ACC112 (cell line): ENCODE data around the gene PGM2.

Experiments
- H2AFZ ChIP-seq: fragments of 200-600 bp; sonication (generic); one replicate; pipeline ENCODE4 v1.6.0; 2017; ENCODE audit warnings: antibody characterized with exemption, low read length; ENCODE audit not compliant: unreplicated experiment
- H3K27ac ChIP-seq: fragments of 200-600 bp; sonication (generic); 2 replicates; pipeline ENCODE4 v1.5.1; 2014; ENCODE audit warnings: low read depth, mild to moderate bottlenecking, antibody characterized with exemption, low read length, moderate library complexity
- H3K27me3 ChIP-seq: fragments of 200-600 bp; sonication (generic); 2 replicates; pipeline ENCODE4 v1.6.1; 2014; ENCODE audit warnings: mild to moderate bottlenecking, antibody characterized with exemption, low read length, moderate library complexity, mixed read lengths; ENCODE audit not compliant: insufficient read depth
- H3K36me3 ChIP-seq: fragments of 200-600 bp; sonication (generic); 2 replicates; pipeline ENCODE4 v1.6.1; 2016; ENCODE audit warnings: mild to moderate bottlenecking, antibody characterized with exemption, low read length, moderate library complexity, mixed read lengths; ENCODE audit not compliant: insufficient read depth
- H3K4me1 ChIP-seq: fragments of 200-600 bp; sonication (generic); one replicate; pipeline ENCODE4 v1.6.1; 2016; ENCODE audit warnings: low read length, mixed read lengths; ENCODE audit not compliant: insufficient read depth, unreplicated experiment, control insufficient read depth
- H3K4me3 ChIP-seq: fragments of 200-600 bp; sonication (generic); 2 replicates; pipeline ENCODE4 v1.5.1; 2014; ENCODE audit warnings: mild to moderate bottlenecking, low read depth, low read length
- H3K79me2 ChIP-seq: fragments of 200-600 bp; sonication (generic); one replicate; pipeline ENCODE4 v1.6.0; 2016; ENCODE audit warnings: low read length; ENCODE audit not compliant: control insufficient read depth, unreplicated experiment, insufficient read depth

PGM2 gene

DNA sequence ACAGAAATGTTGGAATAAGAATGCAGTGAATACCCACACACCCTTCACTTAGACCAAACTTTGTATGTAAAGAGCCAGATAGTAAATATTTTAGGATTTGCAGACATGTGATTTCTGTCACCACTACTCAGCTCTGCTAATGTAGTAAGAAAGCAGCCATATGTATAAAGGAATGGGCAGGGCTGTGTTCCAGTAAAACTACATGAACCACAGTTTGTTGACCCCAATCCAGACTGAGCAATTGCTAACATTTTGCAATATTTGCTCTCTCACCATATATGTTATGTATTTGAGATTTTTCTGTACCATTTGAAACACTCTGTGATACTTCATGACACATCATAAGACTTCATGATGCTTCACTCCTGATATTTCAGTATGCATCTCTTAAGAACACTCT lies 32.4 kb downstream of the PGM2 start:
- Histone ChIP-seq H3K27me3 (no peaks in the 10 kb centered on the region), H3K36me3 (peaks cover 7% of the 10 kb centered on the region)

DNA sequence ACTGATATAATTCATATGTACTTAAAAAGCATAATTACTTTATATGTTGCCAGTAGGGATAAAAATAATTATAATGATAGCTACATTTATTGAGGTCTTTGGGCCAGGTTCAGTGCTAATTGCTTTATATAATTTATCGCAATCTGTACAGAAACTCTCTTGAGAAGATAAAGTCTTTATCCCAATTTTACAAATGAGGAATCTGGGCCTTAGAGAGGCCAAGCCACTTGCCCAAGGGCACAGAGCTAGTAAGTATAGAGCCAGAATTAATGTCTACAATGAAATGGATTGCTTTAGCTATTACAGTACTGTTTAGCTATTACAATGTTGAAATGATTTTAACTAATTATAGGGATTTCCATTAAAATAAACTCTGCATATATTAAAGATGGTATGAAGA lies 33.8 kb downstream of the PGM2 start:
- no peaks in the 10 kb centered on the region for H3K27me3 ChIP-seq
- no peaks in the 10 kb centered on the region for H3K4me1 ChIP-seq
- peaks cover 7% of the 10 kb centered on the region for H3K36me3 ChIP-seq
- no peaks in the 10 kb centered on the region for H3K79me2 ChIP-seq
- H2AFZ ChIP-seq = no peak overlapping the region
- no peak overlapping the region for H3K27ac ChIP-seq
- no peak overlapping the region for H3K4me3 ChIP-seq

More for the DNA sequence above, 32.4 kb downstream of the PGM2 start:
- H3K4me3 ChIP-seq = no peak overlapping the region
- H3K4me1 ChIP-seq = no peaks in the 10 kb centered on the region
- H3K79me2 ChIP-seq = no peaks in the 10 kb centered on the region
- no peak overlapping the region for H2AFZ ChIP-seq
- no peak overlapping the region for H3K27ac ChIP-seq

DNA sequence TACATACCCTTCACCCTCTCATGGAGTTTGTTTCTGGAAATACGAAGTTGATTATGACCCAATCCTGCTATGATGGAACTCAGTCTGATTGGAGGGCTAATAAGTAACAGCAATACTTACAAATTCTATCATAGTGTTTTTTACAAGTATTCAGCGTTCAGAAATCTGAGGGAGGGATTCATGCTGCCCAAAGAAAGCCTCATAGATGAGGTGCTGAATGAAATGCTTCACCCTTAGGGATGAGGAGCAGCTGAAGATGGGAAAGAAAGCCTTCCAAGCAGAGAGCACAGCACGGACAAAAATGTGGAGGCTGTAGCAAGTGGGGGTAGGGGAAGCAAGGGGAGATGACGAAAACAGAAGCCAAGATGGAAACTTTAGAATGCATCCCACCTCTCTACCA lies 36.5 kb downstream of the PGM2 start:
- no peak overlapping the region for H2AFZ ChIP-seq
- no peaks in the 10 kb centered on the region for H3K27me3 ChIP-seq
- peaks cover 4% of the 10 kb centered on the region; the same call in 1 of the 2 replicates for H3K36me3 ChIP-seq
- H3K27ac ChIP-seq = no peak overlapping the region
- H3K79me2 ChIP-seq = no peaks in the 10 kb centered on the region
- H3K4me3 ChIP-seq = no peak overlapping the region
- H3K4me1 ChIP-seq = no peaks in the 10 kb centered on the region

DNA sequence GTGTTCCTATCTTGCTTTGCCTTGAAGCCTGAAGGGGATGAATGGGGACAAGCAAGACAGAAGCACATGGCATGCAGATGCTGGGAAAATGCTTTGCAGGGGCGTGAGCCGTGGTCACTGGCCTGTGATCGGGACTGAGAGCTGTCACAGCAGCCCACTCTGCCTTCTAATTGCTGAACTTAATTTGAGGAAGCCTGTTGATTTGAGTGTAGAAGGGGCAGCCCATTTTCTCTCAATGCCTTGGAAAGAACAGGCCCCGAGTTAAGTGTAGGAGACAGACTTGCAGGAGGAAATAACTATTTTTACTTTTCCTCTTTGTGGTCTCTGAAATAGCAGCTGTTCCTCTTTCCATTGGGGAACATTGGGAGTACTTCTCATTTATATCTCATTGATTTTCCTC lies 38.3 kb downstream of the PGM2 start:
- Histone ChIP-seq H3K4me3 (no peak overlapping the region), H2AFZ (no peak overlapping the region), H3K4me1 (no peaks in the 10 kb centered on the region), H3K27me3 (no peaks in the 10 kb centered on the region), H3K36me3 (peaks cover 4% of the 10 kb centered on the region; the same call in 1 of the 2 replicates), H3K79me2 (no peaks in the 10 kb centered on the region), H3K27ac (no peak overlapping the region)

DNA sequence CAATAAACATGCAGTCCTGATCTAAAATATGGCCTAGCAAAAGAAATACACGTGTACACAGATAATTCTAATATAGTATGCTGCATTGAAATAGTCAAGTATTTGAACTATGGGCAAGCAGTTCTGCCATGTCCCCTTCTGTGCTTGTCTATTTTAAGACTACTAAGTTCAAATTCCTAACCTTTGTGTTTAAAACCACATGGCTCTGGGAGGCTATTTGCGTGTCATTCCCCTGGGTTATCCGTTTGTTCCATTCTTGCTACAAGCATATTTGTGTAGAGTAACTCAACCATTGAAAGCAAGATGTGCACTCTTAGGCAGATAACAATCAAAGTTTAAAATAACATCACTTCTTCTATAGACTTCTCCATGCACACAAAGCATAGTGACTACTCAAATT lies 39.0 kb downstream of the PGM2 start:
- H3K4me1 ChIP-seq = no peaks in the 10 kb centered on the region
- no peaks in the 10 kb centered on the region for H3K79me2 ChIP-seq
- no peaks in the 10 kb centered on the region for H3K27me3 ChIP-seq
- H3K27ac ChIP-seq = no peak overlapping the region
- peaks cover 4% of the 10 kb centered on the region; the same call in 1 of the 2 replicates for H3K36me3 ChIP-seq
- no peak overlapping the region for H2AFZ ChIP-seq
- H3K4me3 ChIP-seq = no peak overlapping the region

DNA sequence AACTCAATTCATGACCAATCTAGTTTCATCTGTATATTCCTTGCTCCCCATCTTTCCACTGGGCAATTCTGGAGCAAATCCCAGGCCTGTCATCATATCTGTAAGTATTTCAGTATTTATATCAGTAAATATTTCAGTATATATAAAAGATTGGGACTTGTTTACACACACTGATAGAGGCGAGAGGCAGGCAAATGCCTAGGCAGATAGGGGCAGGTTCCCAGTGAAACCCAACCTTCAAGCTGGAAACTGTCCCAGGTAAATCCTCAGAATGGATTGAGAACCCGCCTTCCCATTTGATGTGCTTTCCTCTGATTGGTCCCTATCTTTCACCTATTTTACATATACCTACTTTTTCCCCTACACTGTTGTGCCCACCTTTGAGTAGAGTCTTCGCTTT lies 40.6 kb downstream of the PGM2 start:
- Histone ChIP-seq H3K79me2 (no peaks in the 10 kb centered on the region), H3K4me3 (no peak overlapping the region), H2AFZ (no peak overlapping the region), H3K36me3 (peaks cover 4% of the 10 kb centered on the region; the same call in 1 of the 2 replicates), H3K27ac (no peak overlapping the region), H3K4me1 (peaks cover 3% of the 10 kb centered on the region), H3K27me3 (no peaks in the 10 kb centered on the region)

DNA sequence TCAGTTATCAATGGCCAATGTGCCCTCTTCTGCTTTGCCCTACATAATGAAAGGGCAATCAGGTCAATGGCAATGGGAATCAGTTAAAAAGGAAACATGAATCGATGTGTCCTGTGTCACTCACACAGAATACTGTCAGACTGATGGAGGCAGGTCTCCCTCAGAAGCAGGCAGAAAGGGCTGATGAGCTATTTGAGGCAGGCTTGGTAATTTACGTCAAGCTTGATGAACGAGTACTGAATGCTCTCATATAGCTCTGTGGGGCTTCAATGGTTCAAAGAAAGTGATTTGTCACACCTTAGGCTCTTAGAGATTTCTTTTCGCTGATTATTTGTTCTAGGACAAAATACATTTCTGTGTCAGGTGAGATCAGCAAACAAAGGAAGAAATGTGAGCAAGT lies 41.8 kb downstream of the PGM2 start:
- no peaks in the 10 kb centered on the region for H3K79me2 ChIP-seq
- peaks cover 14% of the 10 kb centered on the region for H3K4me1 ChIP-seq
- H2AFZ ChIP-seq = no peak overlapping the region
- no peaks in the 10 kb centered on the region for H3K27me3 ChIP-seq
- no peak overlapping the region for H3K27ac ChIP-seq
- H3K36me3 ChIP-seq = no peaks in the 10 kb centered on the region
- no peak overlapping the region for H3K4me3 ChIP-seq

DNA sequence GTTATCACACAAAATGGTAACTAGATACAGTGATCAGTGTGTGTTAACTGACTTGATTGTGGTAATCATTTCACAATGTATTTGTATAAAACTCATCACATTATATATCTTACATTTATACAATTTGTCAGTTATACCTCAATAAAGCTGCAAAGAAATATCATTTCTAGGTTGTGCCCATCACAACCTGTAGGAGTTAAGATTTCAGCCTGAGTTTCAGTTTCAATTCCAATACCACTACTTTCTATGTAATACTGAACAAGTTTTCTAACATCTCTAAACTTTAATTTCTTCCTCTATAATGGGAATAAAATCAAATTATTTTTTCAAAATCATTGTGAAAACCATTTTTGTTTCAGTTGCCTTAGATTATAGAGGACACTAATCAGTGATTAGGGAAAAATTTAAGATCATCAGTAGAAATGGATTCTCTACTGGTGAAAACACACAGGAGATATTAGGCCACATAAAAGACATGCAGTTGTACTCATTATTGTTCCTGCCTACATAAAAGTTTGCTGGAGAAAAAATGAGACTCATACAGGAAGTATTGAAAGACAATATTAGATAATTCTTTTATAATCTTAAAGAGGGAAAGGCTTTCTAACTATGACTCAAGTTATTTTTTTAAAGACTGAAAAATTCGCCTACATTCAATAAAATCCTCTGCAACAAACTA lies 46.0 kb downstream of the PGM2 start:
- Histone ChIP-seq H3K27me3 (no peaks in the 10 kb centered on the region), H3K79me2 (no peaks in the 10 kb centered on the region), H2AFZ (peak overlapping the region; percentile 72), H3K27ac (peak overlapping the region; percentile 92), H3K36me3 (no peaks in the 10 kb centered on the region), H3K4me1 (peaks cover 29% of the 10 kb centered on the region), H3K4me3 (peak overlapping the region; percentile 50; the same call in 1 of the 2 replicates)

DNA sequence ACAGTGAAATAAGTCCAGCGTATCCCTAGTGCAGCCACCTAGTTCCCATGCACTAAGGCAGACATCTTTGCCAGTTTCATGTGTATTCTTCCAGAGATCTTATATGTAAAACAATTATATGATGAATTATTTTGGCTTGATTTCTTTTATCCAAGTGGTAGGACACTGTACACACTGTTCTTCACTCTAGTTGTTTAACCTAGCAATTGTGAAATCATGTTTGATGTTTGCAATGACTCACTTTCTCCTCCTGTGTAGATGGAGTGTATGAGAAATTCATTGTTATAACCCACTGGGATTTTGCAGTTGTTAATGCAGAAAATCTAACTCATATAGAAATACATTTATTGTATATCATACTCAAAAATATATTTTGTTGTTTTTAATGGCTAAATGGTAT lies 46.9 kb downstream of the PGM2 start:
- Histone ChIP-seq H3K4me3 (no peak overlapping the region), H3K79me2 (no peaks in the 10 kb centered on the region), H3K27me3 (no peaks in the 10 kb centered on the region), H2AFZ (no peak overlapping the region), H3K27ac (peak overlapping the region; percentile 92), H3K4me1 (peaks cover 29% of the 10 kb centered on the region), H3K36me3 (no peaks in the 10 kb centered on the region)

DNA sequence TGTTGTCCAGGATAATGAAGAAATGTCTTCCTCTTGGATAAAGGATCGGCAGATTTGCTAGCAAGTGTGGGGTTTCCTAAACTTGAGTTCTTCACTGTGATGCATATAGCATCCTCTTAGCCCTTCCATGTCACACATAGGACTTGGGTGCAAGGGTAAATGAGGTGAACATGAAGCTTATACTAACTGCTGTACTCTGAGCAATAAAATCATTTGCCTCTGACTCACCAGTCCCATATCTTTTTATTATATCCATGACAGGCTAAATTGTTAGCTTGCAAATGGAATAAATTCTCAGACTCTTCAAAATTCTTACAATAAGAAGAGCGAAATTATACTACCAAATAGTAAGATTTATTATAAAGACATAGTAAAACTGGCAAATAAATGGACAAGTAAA lies 49.7 kb downstream of the PGM2 start:
- Histone ChIP-seq H3K4me1 (peaks cover 29% of the 10 kb centered on the region), H3K79me2 (no peaks in the 10 kb centered on the region), H2AFZ (no peak overlapping the region), H3K27me3 (no peaks in the 10 kb centered on the region), H3K36me3 (no peaks in the 10 kb centered on the region), H3K4me3 (no peak overlapping the region), H3K27ac (no peak overlapping the region)

DNA sequence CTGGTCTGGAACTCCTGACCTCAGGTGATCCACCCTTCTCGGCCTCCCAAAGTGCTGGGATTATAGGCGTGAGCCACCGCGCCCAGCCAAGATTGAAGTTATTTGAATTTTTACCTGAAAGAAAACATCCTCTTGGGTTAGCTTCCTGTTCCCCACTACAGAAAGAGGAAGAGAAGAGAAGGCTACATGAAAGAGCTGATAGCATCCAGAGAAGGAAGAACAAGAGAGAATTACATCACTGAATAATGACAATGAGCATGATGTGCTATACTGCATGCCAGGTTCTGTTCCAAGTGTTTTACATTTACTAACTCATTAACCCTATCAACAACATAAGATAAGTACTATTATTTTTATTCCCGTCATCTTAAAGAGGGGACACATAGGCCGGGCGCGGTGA lies 52.9 kb downstream of the PGM2 start:
- Histone ChIP-seq H3K27ac (no peak overlapping the region), H3K36me3 (no peaks in the 10 kb centered on the region), H3K27me3 (no peaks in the 10 kb centered on the region), H2AFZ (no peak overlapping the region), H3K79me2 (no peaks in the 10 kb centered on the region), H3K4me3 (no peak overlapping the region), H3K4me1 (peaks cover 14% of the 10 kb centered on the region)
